Spleen (tissue), 13 donors: ENCODE measurements around the gene LRP1B. TPM values are rescaled to one million over a fixed set of nuclear protein-coding genes. Genes with fewer than 3 reads are reported as not detected.

Experiments
- DNase-seq: peaks from one replicate; pipeline ENCODE4 v3.0.0-alpha.2; 2020
- H3K27ac ChIP-seq, 8 donors: fragments of 200-600 bp; sonication (generic) in 7 of 8; 1 replicate in 4 of 8; 2 replicates in 4 of 8; pipeline versions ENCODE4 v1.5.0 to v1.8.0; 2016 to 2021; ENCODE audit warnings: inconsistent platforms in 4 of 8, mild to moderate bottlenecking in 4 of 8, moderate library complexity in 1 of 8
- H3K27me3 ChIP-seq, 7 donors: fragments of 200-600 bp; sonication (generic) in 6 of 7; replicated peaks in 1 of 7; 1 replicate in 4 of 7; 2 replicates in 3 of 7; pipeline versions ENCODE4 v1.5.0 to v1.8.0; 2016 to 2021; ENCODE audit warnings: inconsistent platforms in 3 of 7, mild to moderate bottlenecking in 1 of 7
- H3K36me3 ChIP-seq, 6 donors: fragments of 200-600 bp; sonication (generic) in 5 of 6; 1 replicate in 4 of 6; 2 replicates in 2 of 6; pipeline versions ENCODE4 v1.5.0 to v1.8.0; 2016 to 2021; ENCODE audit warnings: inconsistent platforms in 2 of 6
- H3K4me1 ChIP-seq, 6 donors: fragments of 200-600 bp; sonication (generic) in 5 of 6; 1 replicate in 3 of 6; 2 replicates in 3 of 6; pipeline versions ENCODE4 v1.5.0 to v1.8.0; 2016 to 2021; ENCODE audit warnings: inconsistent platforms in 3 of 6
- H3K4me3 ChIP-seq, 8 donors: fragments of 200-600 bp; sonication (generic) in 7 of 8; 1 replicate in 4 of 8; 2 replicates in 4 of 8; pipeline versions ENCODE4 v1.5.0 to v1.8.0; 2016 to 2021; ENCODE audit warnings: inconsistent platforms in 4 of 8, mild to moderate bottlenecking in 4 of 8, moderate library complexity in 2 of 8
- H3K9me3 ChIP-seq, 8 donors: fragments of 200-600 bp; sonication (generic) in 7 of 8; 1 replicate in 4 of 8; 2 replicates in 4 of 8; pipeline versions ENCODE4 v1.5.0 to v1.8.0; 2016 to 2021; ENCODE audit warnings: inconsistent platforms in 4 of 8
- CTCF ChIP-seq, 11 experiments: fragments of 200-600 bp in 7 of 11; fragments of 450-650 bp in 4 of 11; sonication (generic) in 4 of 11; IDR thresholded peaks in 8 of 11; conservative IDR thresholded peaks in 3 of 11; 1 replicate in 7 of 11; 2 replicates in 4 of 11; pipeline versions ENCODE4 v1.4.0 to v1.8.0; 2016 to 2021; ENCODE audit warnings: antibody characterized with exemption in 11 of 11, inconsistent platforms in 4 of 11, mild to moderate bottlenecking in 1 of 11
- POLR2A ChIP-seq, 3 donors: fragments of 450-650 bp; IDR thresholded peaks; one replicate each; pipeline ENCODE4 v1.5.1; 2017; ENCODE audit warnings: antibody characterized with exemption in 3 of 3, mild to moderate bottlenecking in 1 of 3
- POLR2AphosphoS5 ChIP-seq, 3 donors: sonication (generic); formaldehyde crosslinking; IDR thresholded peaks; one replicate each; pipeline ENCODE4 v1.5.1; 2017; ENCODE audit warnings: antibody characterized with exemption in 3 of 3
- WGBS, 5 donors: extraction: QIAGEN DNeasy Blood & Tissue Kit in 3 of 5; methylation state at CpG; one replicate each; pipeline versions ENCODE4 v1.1.5 to v1.1.7; 2013 to 2018; 5-methylcytosine and 5-hydroxymethylcytosine counted together
- intact Hi-C: fragments of 100-400 bp; cut with DNase I; formaldehyde crosslinking; loops from one replicate; pipeline ENCODE4 v1.15.0; 2023; ENCODE audit warnings: low total_unique reads
- long read RNA-seq, 2 donors: transcript quantifications; one replicate each; lab custom pipeline, GENCODE V29; 2026
- polyA plus RNA-seq, 3 donors: library from polyadenylated mRNA; stranded (reverse); fragments of 200-250 nt; gene quantifications; one replicate each; pipeline ENCODE4 v1.2.1, GENCODE V29; 2013
- total RNA-seq, 7 donors: library from RNA; depleted of rRNA in 3 of 7; stranded (reverse); fragments of >200 nt in 3 of 7; fragmentation: NEBNext Ultra II Directional in 4 of 7; extraction: Animal tissue kit (Norgen Biotek cat#: 25700) in 4 of 7; gene quantifications; one replicate each; pipeline versions ENCODE4 v1.1.0 to v1.2.1, GENCODE V29; 2016 to 2021
- donor health status: healthy with polysubstance abuse.
- donor health status: DM: no; HTN: no; CAD: no; lungs with moderate emphysema.
- donor health status: DM: no; HTN: no; CAD: no.
- donor health status: Bipolar disorder and iron deficiency.
- donor health status: healthy.
- donor health status: DM: no; HTN: no; CAD: no.
- donor health status: DM: yes; HTN: yes; CAD: no.

Gene LRP1B
- total RNA-seq: under 1 TPM in 6 of 7 donors, not detected in 1; 0.05 to 0.85 (median 0.11) TPM
- under 1 TPM in 2 of 3 donors, not detected in 1; 0.02 TPM for polyA plus RNA-seq
- long read RNA-seq, donor 1: 0 reads
- long read RNA-seq, donor 2: 0 reads

- intact Hi-C loops: no loop called here
- H3K27ac ChIP-seq: no peak within 1 kb of the TSS
- no peak for TF ChIP-seq POLR2AphosphoS5 (IDR thresholded peaks at IDR 0.05)
- TF ChIP-seq CTCF (IDR thresholded peaks at IDR 0.05 in 8 of 11, conservative IDR thresholded peaks at IDR 0.05 in 3 of 11): no peak
- TF ChIP-seq POLR2A (IDR thresholded peaks at IDR 0.05): no peak
- peak within 1 kb of the TSS; percentile 6 to 67 (median 37) for H3K4me3 ChIP-seq
- H3K4me1 ChIP-seq: peaks cover 3 to 21% (median 19%) of the 10 kb centered on the region in 6 donors
- no peak for DNase-seq
- WGBS, 5 donors: 1 to 4% (median 3%) methylated on average over 21 of the region's 21 CpGs
- H3K27me3 ChIP-seq: peaks cover 0 to 47% (median 19%) of the 10 kb centered on the region in 7 donors
- H3K9me3 ChIP-seq: no peaks in the 10 kb centered on the region
- no peaks in the 10 kb centered on the region for H3K36me3 ChIP-seq
Measured at GRCh38 chr2:142131010-142131669, at the start of gene LRP1B. Gene LRP1B, minus strand, starts transcription at chr2:142131016. Its CDS starts 287 bp downstream, at chr2:142130729.

DNA sequence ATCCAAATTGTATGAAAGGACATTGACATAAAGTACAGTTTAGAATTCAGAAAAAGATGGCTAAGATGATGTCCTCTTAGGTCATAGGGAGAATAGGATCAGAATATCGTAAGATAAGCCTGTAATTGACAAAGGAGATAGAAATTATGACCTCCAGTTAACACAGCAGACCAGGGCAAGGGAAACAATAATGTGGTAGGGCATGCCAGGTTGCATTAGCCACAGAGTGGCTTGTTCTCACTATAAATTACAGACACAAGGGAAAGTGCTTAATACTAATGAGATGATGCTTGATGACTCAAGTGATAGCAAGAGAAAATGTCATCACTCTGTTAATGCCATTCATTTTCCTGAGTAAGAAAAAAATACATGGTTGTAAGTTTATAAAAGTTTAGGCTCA lies 48.9 kb upstream of the LRP1B start:
- Histone ChIP-seq H3K4me3 (no peak overlapping the region), H3K4me1 (no peaks in the 10 kb centered on the region), H3K36me3 (no peaks in the 10 kb centered on the region), H3K9me3 (no peaks in the 10 kb centered on the region), H3K27me3 (no peaks in the 10 kb centered on the region), H3K27ac (no peak overlapping the region)
- DNase-seq: no peak
- 76 to 98% (median 83%) methylated on average over 1 of the region's 1 CpG for WGBS, 5 donors
- TF ChIP-seq CTCF (IDR thresholded peaks at IDR 0.05 in 8 of 11, conservative IDR thresholded peaks at IDR 0.05 in 3 of 11): no peak
- no peak for TF ChIP-seq POLR2AphosphoS5 (IDR thresholded peaks at IDR 0.05)
- TF ChIP-seq POLR2A (IDR thresholded peaks at IDR 0.05): no peak
- intact Hi-C loops: no loop called here

DNA sequence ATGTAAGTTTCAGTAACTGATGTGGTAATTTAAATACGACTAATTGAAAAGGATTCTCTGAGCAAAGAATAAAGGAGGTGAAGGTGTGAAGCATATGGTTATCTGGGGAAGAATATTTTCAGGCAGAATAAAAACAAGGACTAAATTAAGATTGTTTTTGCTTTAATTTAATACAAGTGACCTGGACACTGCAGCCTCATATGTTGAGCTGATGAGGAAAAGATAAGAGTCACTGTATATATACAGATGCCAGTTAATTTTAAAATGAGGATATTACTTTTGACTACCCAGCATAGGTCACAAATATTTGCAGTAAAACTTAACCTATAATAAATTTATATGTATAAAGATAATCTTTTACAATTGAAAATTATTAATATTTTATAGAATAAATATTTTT lies 47.8 kb upstream of the LRP1B start:
- H3K9me3 ChIP-seq: no peaks in the 10 kb centered on the region
- H3K4me3 ChIP-seq: no peak overlapping the region
- no peaks in the 10 kb centered on the region for H3K4me1 ChIP-seq
- H3K36me3 ChIP-seq: no peaks in the 10 kb centered on the region
- no peaks in the 10 kb centered on the region for H3K27me3 ChIP-seq
- no peak overlapping the region for H3K27ac ChIP-seq
- TF ChIP-seq POLR2A (IDR thresholded peaks at IDR 0.05): no peak
- no peak for TF ChIP-seq CTCF (IDR thresholded peaks at IDR 0.05 in 8 of 11, conservative IDR thresholded peaks at IDR 0.05 in 3 of 11)
- no peak for TF ChIP-seq POLR2AphosphoS5 (IDR thresholded peaks at IDR 0.05)
- DNase-seq: no peak
- WGBS, 5 donors: 83 to 95% (median 86%) methylated on average over 1 of the region's 1 CpG
- intact Hi-C loops: no loop called here

DNA sequence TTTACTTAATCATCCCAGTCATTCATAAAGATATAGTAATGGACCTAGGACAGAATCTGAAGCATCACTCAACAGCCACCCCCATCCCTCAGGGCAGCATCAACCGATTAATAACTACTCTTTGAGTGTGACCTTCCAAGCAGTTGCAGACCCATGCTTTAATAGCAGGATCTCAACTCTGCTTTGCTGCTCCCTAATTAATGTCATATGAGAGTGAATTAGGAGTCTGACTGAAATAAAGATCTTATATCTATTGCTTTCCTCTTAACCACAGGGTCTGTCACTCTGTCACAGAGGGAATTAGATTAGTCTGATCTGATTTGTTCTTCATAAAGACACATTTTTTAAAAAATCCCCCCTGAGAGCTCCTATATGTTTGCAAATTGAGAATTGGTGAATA lies 46.1 kb upstream of the LRP1B start:
- Histone ChIP-seq H3K27ac (no peak overlapping the region), H3K36me3 (no peaks in the 10 kb centered on the region), H3K4me3 (no peak overlapping the region), H3K9me3 (no peaks in the 10 kb centered on the region), H3K27me3 (no peaks in the 10 kb centered on the region), H3K4me1 (no peaks in the 10 kb centered on the region)
- TF ChIP-seq CTCF (IDR thresholded peaks at IDR 0.05 in 8 of 11, conservative IDR thresholded peaks at IDR 0.05 in 3 of 11) (no peak), POLR2A (IDR thresholded peaks at IDR 0.05) (no peak), POLR2AphosphoS5 (IDR thresholded peaks at IDR 0.05) (no peak)
- DNase-seq: no peak
- intact Hi-C loops: no loop called here
- WGBS, 5 donors: 60 to 83% (median 75%) methylated on average over 1 of the region's 1 CpG
